ENCODE measurements around the gene PGAP3. TPM values are rescaled to one million over a fixed set of nuclear protein-coding genes. Genes with fewer than 3 reads are reported as not detected.
"Not testable (repeated sequence)": the region's sequence is repeated elsewhere in the genome, so short reads cannot be mapped to it uniquely, and the experiment has no call there.

PGAP3 gene
- total RNA-seq, 2 experiments from 2014 or later = 27.0 to 30.6 TPM

DNA sequence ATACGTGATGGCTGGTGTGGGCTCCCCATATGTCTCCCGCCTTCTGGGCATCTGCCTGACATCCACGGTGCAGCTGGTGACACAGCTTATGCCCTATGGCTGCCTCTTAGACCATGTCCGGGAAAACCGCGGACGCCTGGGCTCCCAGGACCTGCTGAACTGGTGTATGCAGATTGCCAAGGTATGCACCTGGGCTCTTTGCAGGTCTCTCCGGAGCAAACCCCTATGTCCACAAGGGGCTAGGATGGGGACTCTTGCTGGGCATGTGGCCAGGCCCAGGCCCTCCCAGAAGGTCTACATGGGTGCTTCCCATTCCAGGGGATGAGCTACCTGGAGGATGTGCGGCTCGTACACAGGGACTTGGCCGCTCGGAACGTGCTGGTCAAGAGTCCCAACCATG lies 36.9 kb upstream of the PGAP3 start:
- no peak overlapping the region for H3K4me3 Mint-ChIP-seq
- H3K27ac Mint-ChIP-seq = no peak overlapping the region
- no peaks in the 10 kb centered on the region for H3K27me3 Mint-ChIP-seq
- peaks cover 15% of the 10 kb centered on the region for H3K4me1 Mint-ChIP-seq
- ChIA-PET CTCF (no interaction called here), POLR2A (no interaction called here)
- peaks cover 20% of the 10 kb centered on the region for H3K36me3 Mint-ChIP-seq (ENCODE audit: low read depth)
- no peak for DNase-seq
- H3K9me3 Mint-ChIP-seq = no peaks in the 10 kb centered on the region

DNA sequence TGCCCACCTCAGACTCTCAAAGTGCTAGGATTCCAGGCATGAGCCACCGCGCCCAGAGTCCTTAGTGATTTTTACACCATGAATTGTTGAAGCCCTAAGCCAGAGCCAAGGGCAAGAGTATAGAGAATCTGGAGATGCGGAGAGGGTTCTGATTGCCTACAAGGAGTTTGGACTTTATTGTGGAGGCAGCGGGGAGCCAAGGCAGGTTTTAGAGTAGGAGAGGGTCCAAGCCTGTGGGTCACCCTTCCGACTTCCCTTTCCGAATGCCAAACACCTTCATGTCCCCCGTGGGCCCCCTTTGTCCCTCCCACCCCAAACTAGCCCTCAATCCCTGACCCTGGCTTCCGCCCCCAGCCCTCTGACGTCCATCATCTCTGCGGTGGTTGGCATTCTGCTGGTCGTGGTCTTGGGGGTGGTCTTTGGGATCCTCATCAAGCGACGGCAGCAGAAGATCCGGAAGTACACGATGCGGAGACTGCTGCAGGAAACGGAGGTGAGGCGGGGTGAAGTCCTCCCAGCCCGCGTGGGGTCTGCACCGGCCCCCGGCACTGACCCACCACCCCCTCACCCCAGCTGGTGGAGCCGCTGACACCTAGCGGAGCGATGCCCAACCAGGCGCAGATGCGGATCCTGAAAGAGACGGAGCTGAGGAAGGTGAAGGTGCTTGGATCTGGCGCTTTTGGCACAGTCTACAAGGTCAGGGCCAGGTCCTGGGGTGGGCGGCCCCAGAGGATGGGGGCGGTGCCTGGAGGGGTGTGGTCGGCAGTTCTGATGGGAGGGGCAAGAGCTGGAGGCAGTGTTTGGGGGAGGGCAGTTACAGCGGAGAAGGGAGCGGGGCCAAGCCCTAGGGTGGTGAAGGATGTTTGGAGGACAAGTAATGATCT lies 35.4 kb upstream of the PGAP3 start:
- CTCF ChIA-PET = no interaction called here
- no peaks in the 10 kb centered on the region for H3K27me3 Mint-ChIP-seq
- no peaks in the 10 kb centered on the region for H3K9me3 Mint-ChIP-seq
- POLR2A ChIA-PET = no interaction called here
- no peak for DNase-seq
- peaks cover 4% of the 10 kb centered on the region for H3K4me1 Mint-ChIP-seq
- H3K27ac Mint-ChIP-seq = no peak overlapping the region
- peaks cover 16% of the 10 kb centered on the region for H3K36me3 Mint-ChIP-seq (ENCODE audit: low read depth)
- H3K4me3 Mint-ChIP-seq = no peak overlapping the region

DNA sequence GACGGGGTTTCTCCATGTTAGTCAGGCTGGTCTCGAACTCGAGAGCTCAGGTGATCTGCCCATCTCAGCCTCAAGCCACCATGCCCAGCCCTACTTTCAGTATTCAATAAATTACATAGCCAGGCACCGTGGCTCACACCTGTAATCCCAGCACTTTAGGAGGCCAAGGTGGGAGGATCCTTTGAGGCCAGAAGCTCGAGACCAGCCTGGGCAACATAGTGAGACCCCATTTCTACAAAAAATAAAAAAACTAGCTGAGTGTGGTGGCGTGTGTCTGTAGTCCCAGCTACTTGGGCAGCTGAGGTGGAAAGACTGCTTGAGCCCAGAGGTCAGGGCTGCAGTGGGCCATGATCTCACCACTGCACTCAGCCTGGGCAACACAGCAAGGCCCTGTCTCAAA lies 34.2 kb upstream of the PGAP3 start:
- peaks cover 7% of the 10 kb centered on the region for H3K36me3 Mint-ChIP-seq (ENCODE audit: low read depth)
- ChIA-PET CTCF (interaction anchor here (4.1 kb wide), 1 partner anchor 8 kb away, joined by 18 read pairs; the partner anchor contains the start of gene MIEN1), POLR2A (no interaction called here)
- no peaks in the 10 kb centered on the region for H3K27me3 Mint-ChIP-seq
- H3K4me1 Mint-ChIP-seq = peaks cover 3% of the 10 kb centered on the region
- no peak for DNase-seq
- H3K27ac Mint-ChIP-seq = no peak overlapping the region
- no peaks in the 10 kb centered on the region for H3K9me3 Mint-ChIP-seq
- no peak overlapping the region for H3K4me3 Mint-ChIP-seq

DNA sequence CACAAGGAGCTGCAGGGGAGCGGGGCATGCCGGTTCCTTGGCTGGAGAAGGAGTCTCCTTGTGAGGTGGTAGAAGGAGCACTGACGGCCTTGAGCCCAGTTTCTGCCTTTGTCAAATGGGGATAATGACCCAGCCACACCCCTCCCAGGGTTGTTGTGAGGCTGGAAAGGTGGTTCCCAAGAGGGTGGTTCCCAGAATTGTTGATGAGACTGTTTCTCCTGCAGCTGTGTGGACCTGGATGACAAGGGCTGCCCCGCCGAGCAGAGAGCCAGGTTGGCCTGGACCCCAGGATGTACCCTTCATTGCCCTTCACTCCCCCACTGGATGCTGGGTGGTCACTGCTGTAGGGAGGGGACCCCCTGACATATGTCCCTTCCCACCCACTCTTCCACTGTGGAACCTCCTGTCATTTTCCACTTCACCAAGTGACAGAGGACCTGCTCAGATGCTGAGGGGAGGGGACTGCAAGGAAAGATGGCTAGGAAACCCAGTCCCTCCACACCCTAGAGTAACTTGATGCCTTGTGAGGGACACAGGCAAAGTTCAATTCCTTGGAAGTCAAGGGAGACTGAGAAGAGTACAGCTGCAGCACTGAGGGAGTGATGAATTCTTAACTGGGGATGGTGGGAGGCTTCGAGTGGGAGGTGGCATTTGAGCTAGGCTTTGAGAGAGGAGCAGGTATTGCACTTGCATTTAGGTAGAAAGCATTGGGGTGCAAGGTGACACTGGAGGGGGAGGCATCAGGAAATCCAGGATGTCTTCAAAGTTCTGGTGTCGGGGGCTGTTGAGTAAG lies 31.9 kb upstream of the PGAP3 start:
- no peaks in the 10 kb centered on the region for H3K9me3 Mint-ChIP-seq
- no peak overlapping the region for H3K4me3 Mint-ChIP-seq
- no peak for DNase-seq
- no peaks in the 10 kb centered on the region for H3K36me3 Mint-ChIP-seq (ENCODE audit: low read depth)
- H3K27me3 Mint-ChIP-seq = no peaks in the 10 kb centered on the region
- H3K4me1 Mint-ChIP-seq = no peaks in the 10 kb centered on the region
- no peak overlapping the region for H3K27ac Mint-ChIP-seq
- ChIA-PET POLR2A (no interaction called here), CTCF (interaction anchor here (1.2 to 4.1 kb wide), 2 partner anchors 10 to 19 kb away, joined by 4 to 18 read pairs; partner anchors contain the start of gene MIEN1)

DNA sequence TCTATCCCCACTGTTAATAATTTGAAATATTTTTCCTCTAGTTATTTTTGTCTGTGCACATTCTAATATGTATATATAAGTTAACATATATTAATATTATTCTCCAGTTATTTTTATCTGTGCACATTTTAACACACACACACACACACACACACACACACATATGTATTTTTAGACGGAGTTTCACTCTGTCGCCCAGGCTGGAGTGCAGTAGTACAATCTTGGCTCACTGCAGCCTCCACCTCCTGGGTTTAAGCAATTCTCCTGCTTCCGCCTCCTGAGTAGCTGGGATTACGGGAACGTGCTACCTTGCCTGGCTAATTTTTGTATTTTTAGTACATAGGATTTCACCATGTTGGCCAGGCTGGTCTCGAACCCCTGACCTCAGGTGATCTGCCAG lies 29.8 kb upstream of the PGAP3 start:
- DNase-seq = no peak
- Mint-ChIP-seq H3K9me3 (no peaks in the 10 kb centered on the region), H3K4me1 (no peaks in the 10 kb centered on the region), H3K27ac (no peak overlapping the region), H3K36me3 (ENCODE audit: low read depth) (no peaks in the 10 kb centered on the region), H3K4me3 (no peak overlapping the region), H3K27me3 (no peaks in the 10 kb centered on the region)
- CTCF ChIA-PET = no interaction called here
- POLR2A ChIA-PET = no interaction called here

DNA sequence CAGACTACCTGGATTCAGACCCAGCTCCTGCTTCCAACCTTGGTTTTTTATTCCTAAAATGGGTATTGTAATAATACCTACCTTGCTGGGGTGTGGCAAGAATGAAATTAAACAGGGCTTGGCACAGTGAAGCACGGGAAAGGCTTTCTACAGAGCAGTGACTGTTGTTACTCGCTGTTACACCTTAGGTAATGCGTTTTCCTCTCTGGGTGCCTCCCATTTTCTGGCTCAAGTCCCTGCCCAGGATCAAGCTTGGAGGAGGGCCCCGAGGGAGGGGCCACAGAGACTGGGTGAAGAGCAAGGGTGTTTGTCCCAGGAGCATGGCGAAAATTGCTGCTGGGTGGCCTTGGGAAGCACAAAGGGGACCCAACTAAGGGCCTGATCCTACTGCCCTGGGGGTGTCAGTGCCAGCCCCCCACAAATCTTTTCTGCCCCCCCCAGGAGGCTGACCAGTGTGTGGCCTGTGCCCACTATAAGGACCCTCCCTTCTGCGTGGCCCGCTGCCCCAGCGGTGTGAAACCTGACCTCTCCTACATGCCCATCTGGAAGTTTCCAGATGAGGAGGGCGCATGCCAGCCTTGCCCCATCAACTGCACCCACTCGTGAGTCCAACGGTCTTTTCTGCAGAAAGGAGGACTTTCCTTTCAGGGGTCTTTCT lies 29.2 kb upstream of the PGAP3 start:
- Mint-ChIP-seq H3K27ac (no peak overlapping the region), H3K4me3 (no peak overlapping the region), H3K9me3 (no peaks in the 10 kb centered on the region), H3K27me3 (no peaks in the 10 kb centered on the region), H3K36me3 (ENCODE audit: low read depth) (no peaks in the 10 kb centered on the region), H3K4me1 (no peaks in the 10 kb centered on the region)
- ChIA-PET POLR2A (no interaction called here), CTCF (no interaction called here)
- DNase-seq = no peak

DNA sequence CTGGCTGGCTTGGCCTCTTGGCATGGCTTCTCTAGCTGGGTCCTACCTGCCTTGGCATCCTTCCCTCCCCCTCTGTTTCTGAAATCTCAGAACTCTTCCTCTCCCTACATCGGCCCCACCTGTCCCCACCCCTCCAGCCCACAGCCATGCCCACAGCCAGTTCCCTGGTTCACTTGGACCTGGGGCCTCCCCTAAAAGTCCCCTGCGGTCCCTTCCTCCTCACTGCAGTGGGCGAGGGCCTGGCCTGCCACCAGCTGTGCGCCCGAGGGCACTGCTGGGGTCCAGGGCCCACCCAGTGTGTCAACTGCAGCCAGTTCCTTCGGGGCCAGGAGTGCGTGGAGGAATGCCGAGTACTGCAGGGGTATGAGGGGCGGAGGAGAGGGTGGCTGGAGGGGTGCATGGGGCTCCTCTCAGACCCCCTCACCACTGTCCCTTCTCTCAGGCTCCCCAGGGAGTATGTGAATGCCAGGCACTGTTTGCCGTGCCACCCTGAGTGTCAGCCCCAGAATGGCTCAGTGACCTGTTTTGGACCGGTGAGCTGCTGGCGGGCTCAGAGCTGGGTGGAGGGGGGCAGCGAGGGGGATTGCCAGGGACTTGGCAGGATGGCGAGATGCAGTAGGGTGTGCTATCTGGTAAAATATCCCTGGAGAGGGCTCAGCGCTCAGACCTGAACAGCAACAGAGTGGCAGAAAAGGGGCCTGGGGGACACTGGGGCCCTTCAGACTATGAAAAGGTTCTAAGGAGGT lies 28.4 kb upstream of the PGAP3 start:
- no peak overlapping the region for H3K27ac Mint-ChIP-seq
- H3K36me3 Mint-ChIP-seq (ENCODE audit: low read depth) = no peaks in the 10 kb centered on the region
- POLR2A ChIA-PET = no interaction called here
- H3K4me1 Mint-ChIP-seq = no peaks in the 10 kb centered on the region
- no peaks in the 10 kb centered on the region for H3K27me3 Mint-ChIP-seq
- H3K4me3 Mint-ChIP-seq = no peak overlapping the region
- CTCF ChIA-PET = no interaction called here
- DNase-seq = no peak
- no peaks in the 10 kb centered on the region for H3K9me3 Mint-ChIP-seq

DNA sequence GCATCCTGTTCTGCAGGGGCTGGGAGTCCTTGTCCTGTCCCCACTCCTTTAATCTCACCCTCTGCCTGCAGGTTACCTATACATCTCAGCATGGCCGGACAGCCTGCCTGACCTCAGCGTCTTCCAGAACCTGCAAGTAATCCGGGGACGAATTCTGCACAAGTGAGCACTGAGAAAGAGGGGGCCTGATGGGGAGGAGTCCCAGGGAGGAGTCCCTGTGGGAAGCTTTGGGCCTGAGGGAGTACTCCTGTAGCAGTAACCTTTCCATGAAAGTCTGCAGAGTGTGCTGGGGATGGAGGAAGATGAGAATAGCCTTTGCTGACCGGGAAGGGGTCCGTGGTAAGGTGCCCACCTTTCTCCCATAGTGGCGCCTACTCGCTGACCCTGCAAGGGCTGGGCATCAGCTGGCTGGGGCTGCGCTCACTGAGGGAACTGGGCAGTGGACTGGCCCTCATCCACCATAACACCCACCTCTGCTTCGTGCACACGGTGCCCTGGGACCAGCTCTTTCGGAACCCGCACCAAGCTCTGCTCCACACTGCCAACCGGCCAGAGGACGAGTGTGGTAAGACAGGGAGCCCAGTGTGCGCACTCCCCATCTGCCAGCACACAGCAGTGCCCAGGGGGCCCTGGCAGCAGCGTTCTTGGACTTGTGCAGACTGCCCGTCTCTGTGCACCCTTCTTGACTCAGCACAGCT lies 27.7 kb upstream of the PGAP3 start:
- no peaks in the 10 kb centered on the region for H3K9me3 Mint-ChIP-seq
- H3K4me1 Mint-ChIP-seq = no peaks in the 10 kb centered on the region
- H3K27ac Mint-ChIP-seq = no peak overlapping the region
- no peak for DNase-seq
- ChIA-PET POLR2A (no interaction called here), CTCF (interaction anchor here (3.0 kb wide), 1 partner anchor 15 kb away, joined by 8 read pairs; the partner anchor contains the start of gene MIEN1)
- no peak overlapping the region for H3K4me3 Mint-ChIP-seq
- no peaks in the 10 kb centered on the region for H3K36me3 Mint-ChIP-seq (ENCODE audit: low read depth)
- H3K27me3 Mint-ChIP-seq = no peaks in the 10 kb centered on the region

DNA sequence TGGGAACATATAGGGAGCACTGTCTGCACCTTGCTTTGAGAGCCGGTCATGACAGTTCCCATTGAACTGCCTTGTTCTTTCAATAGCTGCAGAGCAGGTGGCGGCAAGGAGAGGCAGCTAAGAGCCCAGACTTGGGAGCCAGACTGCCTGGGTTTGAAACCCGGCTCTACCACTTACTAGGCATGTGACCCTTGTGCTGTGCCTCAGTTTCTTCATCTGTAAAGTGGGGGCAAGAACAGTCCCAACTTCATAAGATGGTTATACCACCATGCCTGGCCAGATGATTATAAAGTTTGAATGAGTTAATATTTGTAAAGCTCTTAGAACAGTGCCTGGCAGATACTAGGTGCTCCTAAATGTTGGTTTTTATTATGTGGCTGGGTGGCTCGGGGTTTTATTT lies 26.4 kb upstream of the PGAP3 start:
- H3K27me3 Mint-ChIP-seq = no peaks in the 10 kb centered on the region
- ChIA-PET CTCF (interaction anchor here (1.3 to 3.0 kb wide), 3 partner anchors 16 to 93 kb away, joined by 3 to 8 read pairs (median 4); partner anchors contain the start of genes MIEN1 and PNMT), POLR2A (no interaction called here)
- no peaks in the 10 kb centered on the region for H3K9me3 Mint-ChIP-seq
- no peak for DNase-seq
- peaks cover 4% of the 10 kb centered on the region for H3K4me1 Mint-ChIP-seq
- no peaks in the 10 kb centered on the region for H3K36me3 Mint-ChIP-seq (ENCODE audit: low read depth)
- H3K4me3 Mint-ChIP-seq = no peak overlapping the region
- no peak overlapping the region for H3K27ac Mint-ChIP-seq

DNA sequence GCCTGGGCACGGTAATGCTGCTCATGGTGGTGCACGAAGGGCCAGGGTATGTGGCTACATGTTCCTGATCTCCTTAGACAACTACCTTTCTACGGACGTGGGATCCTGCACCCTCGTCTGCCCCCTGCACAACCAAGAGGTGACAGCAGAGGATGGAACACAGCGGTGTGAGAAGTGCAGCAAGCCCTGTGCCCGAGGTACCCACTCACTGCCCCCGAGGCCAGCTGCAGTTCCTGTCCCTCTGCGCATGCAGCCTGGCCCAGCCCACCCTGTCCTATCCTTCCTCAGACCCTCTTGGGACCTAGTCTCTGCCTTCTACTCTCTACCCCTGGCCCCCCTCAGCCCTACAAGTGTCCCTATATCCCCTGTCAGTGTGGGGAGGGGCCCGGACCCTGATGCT lies 24.0 kb upstream of the PGAP3 start:
- H3K4me1 Mint-ChIP-seq = peaks cover 22% of the 10 kb centered on the region
- H3K9me3 Mint-ChIP-seq = no peaks in the 10 kb centered on the region
- H3K27me3 Mint-ChIP-seq = no peaks in the 10 kb centered on the region
- no peak overlapping the region for H3K27ac Mint-ChIP-seq
- H3K36me3 Mint-ChIP-seq (ENCODE audit: low read depth) = no peaks in the 10 kb centered on the region
- ChIA-PET CTCF (no interaction called here), POLR2A (no interaction called here)
- no peak for DNase-seq
- H3K4me3 Mint-ChIP-seq = no peak overlapping the region

DNA sequence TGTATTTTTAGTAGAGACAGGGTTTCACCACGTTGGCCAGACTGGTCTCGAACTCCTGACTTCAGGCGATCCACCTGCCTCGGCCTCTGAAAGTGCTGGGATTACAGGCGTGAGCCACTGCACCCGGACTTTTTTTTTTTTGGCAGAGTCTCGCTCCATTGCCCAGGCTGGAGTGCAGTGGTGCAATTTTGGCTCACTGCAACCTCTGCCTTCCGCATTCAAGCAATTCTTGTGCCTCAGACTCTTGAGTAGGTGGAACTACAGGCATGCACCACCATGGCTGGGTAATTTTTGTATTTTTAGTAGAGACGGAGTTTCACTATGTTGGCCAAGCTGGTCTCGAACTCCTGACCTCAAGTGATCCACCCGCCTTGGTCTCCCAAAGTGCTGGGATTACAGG lies 23.2 kb upstream of the PGAP3 start:
- H3K36me3 Mint-ChIP-seq (ENCODE audit: low read depth); H3K27me3 Mint-ChIP-seq; H3K9me3 Mint-ChIP-seq; POLR2A ChIA-PET; DNase-seq; H3K27ac Mint-ChIP-seq; H3K4me3 Mint-ChIP-seq: not testable (repeated sequence)
- peaks cover 27% of the 10 kb centered on the region for H3K4me1 Mint-ChIP-seq
- CTCF ChIA-PET = interaction anchor here (1.2 kb wide), 1 partner anchor 269 kb away, joined by 3 read pairs; the partner anchor contains the start of gene PSMD3

Data from activated CD4-positive, alpha-beta T cell treated with anti-CD3 and anti-CD28 coated beads, Interleukin-2, amount 10 ng/mL, durations not matched to agents 7 days and 5 days (primary cell).